CD4-positive, alpha-beta T cell treated with Interferon alpha-2 for 1 hour (primary cell): ENCODE results near the gene ABCA1.
"Not testable (repeated sequence)": the region's sequence is repeated elsewhere in the genome, so short reads cannot be mapped to it uniquely, and the experiment has no call there.

Experiments
- DNase-seq, 2 donors: peaks; one replicate each; pipeline ENCODE4 v3.0.0-alpha.2; 2020 to 2022

ABCA1 gene, protein sequence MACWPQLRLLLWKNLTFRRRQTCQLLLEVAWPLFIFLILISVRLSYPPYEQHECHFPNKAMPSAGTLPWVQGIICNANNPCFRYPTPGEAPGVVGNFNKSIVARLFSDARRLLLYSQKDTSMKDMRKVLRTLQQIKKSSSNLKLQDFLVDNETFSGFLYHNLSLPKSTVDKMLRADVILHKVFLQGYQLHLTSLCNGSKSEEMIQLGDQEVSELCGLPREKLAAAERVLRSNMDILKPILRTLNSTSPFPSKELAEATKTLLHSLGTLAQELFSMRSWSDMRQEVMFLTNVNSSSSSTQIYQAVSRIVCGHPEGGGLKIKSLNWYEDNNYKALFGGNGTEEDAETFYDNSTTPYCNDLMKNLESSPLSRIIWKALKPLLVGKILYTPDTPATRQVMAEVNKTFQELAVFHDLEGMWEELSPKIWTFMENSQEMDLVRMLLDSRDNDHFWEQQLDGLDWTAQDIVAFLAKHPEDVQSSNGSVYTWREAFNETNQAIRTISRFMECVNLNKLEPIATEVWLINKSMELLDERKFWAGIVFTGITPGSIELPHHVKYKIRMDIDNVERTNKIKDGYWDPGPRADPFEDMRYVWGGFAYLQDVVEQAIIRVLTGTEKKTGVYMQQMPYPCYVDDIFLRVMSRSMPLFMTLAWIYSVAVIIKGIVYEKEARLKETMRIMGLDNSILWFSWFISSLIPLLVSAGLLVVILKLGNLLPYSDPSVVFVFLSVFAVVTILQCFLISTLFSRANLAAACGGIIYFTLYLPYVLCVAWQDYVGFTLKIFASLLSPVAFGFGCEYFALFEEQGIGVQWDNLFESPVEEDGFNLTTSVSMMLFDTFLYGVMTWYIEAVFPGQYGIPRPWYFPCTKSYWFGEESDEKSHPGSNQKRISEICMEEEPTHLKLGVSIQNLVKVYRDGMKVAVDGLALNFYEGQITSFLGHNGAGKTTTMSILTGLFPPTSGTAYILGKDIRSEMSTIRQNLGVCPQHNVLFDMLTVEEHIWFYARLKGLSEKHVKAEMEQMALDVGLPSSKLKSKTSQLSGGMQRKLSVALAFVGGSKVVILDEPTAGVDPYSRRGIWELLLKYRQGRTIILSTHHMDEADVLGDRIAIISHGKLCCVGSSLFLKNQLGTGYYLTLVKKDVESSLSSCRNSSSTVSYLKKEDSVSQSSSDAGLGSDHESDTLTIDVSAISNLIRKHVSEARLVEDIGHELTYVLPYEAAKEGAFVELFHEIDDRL (N-terminal part only)

DNA sequence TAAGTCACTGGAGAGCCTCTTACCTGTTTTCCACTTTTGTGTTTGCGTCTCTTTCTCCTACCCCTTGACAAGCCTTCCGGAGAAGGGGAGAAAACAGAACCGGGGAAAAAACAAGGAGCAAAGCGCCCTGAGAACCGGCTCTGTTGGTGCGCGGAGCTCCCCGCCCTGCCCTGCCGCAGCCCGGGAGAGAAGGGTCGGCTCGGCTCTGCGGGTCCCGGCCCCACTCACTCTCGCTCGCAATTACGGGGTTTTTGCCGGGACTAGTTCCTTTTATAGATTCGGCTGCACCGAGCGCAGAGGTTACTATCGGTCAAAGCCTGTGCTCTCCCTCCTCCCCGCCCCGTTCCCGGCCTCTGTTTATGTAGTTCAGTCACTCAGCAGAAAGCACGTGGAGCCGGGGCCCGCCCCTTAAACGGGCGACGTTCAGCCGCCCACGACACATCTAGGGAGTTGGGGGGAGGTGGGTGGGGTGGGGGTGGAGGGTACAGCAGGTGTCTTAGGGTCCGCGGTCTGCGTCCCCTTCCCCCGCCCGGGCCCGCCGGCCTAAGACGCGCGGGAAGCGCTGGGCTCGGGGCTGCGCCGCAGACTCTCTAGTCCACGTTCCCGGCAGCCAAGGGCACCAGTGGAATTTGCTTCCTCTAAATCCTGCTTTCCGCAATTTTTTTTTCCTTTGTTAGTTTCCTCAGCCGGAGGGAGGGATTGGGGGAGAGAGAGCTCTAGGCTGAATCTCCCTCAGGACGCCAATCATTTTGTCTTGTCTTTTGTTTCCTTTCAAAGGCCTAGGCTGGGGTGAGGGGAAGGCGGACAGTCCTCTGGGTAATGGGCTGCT is at the start of gene ABCA1:
TSS of gene ABCA1 (minus strand) at position 244 of the 829 bp plus-strand sequence. CDS start 24,476 bp downstream, outside the sequence.
- peak; percentile 79 to 89 for DNase-seq

- DNase-seq = no peak
Observed at GRCh38 chr9:104977580-104977979, 49.6 kb upstream of the ABCA1 start.

GRCh38 chr9:104977168-104977567 is 49.2 kb upstream of the ABCA1 start:
- no peak for DNase-seq

GRCh38 chr9:104975966-104976595 is 48.1 kb upstream of the ABCA1 start:
- not testable (repeated sequence) for DNase-seq

GRCh38 chr9:104974053-104974962 is 46.4 kb upstream of the ABCA1 start:
- DNase-seq = no peak

DNA sequence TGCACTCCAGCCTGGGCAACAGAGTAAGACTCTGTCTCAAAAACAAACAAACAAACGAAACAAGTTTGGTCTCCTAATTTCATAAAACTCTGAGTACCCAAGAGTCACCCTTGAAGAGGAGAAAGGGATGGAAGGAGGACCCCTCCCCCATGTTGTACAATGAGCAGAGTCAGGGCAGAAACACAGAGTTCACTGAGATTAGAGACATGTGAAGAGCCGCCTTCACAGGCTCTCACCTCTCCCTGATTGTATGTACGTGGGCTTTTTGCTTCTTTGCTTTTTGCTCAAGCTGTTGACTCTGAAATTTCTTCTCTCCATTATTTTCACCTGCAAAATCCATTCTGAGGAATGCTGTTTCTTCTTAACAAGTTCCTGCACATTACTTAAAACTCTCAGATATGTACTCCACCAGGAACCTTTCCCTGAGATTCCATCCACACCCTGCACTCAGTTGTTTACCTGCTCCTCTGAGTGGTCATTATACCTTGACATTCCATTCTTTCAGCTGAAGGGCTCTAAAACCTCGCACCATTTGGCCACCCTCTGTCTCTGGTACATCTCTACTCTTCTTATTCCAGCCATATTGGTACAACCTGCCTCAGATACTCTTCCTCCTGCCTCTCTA is 44.4 kb upstream of the ABCA1 start:
- DNase-seq = no peak

DNA sequence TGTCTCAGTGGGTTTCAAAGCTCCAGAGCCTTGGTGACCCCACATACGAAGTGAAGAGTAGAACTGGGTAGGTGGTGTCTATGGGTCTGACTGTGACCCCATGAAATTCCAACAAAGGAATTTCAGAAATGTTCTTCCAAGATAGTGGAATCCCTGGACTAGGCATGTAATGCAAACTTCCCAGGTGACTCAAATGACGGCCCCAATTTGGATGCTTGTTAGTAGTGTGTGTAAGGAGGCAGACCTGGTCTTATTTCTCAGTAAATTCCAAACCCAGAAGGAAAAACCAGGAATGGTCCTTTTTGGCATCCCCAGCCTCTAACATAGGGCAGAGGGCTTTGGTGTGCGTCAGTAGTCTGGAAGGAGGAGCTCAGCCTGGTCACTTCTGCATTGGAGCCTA is 43.6 kb upstream of the ABCA1 start:
- DNase-seq = no peak

GRCh38 chr9:104970271-104970987 is 42.5 kb upstream of the ABCA1 start:
- DNase-seq = no peak

DNA sequence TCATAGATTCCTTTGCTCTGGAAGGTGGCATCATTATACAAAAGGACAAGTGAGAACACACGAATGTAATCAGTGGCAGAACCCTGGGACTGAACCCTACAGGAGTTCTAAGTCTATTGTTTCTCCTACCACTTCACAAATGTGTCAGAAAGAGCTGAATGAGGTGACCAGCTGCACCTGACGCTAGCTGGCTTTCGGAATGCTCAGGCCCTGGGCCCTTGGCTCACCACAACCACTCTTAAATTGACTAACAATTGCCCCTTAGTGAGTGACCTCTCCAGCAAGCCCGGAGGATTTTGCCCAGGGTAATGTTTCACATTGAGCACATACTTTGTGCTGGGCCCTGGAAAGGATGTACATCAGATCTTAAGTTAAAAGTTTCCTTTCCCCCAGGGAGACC is 41.2 kb upstream of the ABCA1 start:
- DNase-seq = no peak

GRCh38 chr9:104968025-104968982 is 40.3 kb upstream of the ABCA1 start:
- peak; percentile 88 to 90 for DNase-seq

DNA sequence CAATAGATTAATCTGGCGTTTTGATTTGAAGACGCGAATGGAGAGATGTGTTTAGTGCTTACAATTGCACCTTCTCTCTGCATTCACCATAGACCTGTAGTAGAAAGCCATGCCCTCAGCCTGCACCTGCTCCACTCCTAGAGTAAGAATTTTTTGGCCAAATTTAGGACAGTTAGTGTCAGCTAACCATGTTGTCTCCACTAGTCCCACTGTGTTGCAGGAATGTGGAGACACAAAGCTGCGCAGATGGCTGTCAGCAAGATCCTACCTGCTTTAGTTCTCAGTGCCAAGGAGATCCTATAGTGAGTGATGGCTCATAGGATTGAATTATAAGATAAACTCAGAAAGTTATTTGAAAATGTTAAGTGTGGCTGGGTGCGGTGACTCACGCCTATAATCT is 35.1 kb upstream of the ABCA1 start:
- DNase-seq = no peak

- no peak for DNase-seq
Observed at GRCh38 chr9:104961701-104962359, 33.9 kb upstream of the ABCA1 start.

GRCh38 chr9:104961238-104961637 is 33.3 kb upstream of the ABCA1 start:
- peak; percentile 76 to 78 for DNase-seq

DNA sequence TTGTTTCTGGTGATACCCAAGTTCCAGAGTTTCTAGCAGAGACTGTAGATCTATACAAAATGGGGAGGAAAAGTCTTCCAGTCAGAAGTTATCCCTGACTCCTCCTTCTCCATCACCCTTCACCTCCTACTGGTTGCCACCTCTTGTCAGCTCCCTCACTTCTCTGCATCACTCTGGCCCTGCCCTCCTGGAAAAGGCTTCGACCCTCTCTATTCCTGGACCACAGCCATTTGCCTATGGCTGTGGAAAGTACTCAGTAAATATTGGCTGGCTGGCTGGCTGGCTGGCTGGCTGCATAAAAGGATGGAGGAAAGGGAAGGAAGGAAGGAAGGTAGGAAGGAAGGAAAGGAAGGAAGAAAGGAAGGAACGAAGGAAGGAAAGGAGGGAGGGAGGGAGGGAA is 32.7 kb upstream of the ABCA1 start:
- no peak for DNase-seq

DNA sequence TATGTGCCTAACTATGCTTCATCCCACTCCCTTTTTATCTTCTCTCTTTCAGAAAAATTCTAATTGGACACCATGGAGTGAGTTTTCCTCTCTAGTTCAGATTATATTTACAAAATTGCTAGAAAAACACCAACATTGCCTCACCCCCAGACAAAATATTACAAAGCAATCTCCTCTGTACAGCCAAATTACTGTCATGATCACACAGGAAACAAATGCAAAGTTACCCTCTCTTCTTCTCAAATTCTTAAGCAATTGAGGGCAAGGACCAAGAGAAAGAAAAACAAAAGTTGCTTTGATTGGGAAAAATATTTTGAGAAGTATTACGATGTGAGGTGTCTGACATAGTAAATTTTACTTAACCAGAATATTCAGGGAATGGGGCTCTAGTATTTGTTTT is 30.8 kb upstream of the ABCA1 start:
- DNase-seq = no peak

- DNase-seq = not testable (repeated sequence)
Observed at GRCh38 chr9:104958006-104958405, 30.1 kb upstream of the ABCA1 start.

- DNase-seq = no peak
Observed at GRCh38 chr9:104951487-104951886, 23.5 kb upstream of the ABCA1 start.

DNA sequence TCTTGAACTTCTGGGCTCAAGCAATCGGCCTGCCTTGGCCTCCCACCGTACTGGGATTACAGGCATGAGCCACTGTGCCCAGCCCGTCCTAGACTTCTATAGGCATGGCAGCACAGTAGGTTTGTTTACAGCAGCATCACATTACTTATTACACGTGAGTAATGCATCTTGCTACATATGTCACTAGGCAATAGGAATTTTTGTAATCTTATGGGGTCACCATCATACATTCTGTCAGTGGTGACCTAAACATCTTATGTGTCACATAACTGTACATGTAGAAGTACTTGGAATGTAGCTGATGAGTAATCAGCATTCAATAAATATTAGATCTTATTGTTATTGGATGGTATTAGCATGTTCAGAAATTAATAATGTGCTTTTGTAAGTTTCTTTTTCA is 22.9 kb upstream of the ABCA1 start:
- DNase-seq = no peak
